HG03108 (cell line): ENCODE data around the gene SMYD5.
"Not testable (repeated sequence)": the region's sequence is repeated elsewhere in the genome, so short reads cannot be mapped to it uniquely, and the experiment has no call there.

ENCODE experiments used
- ATAC-seq: cut with Tn5 transposase; IDR thresholded peaks from one replicate; pipeline ENCODE4 v1.9.1; 2021; ENCODE audit warnings: moderate library complexity; ENCODE audit not compliant: unreplicated experiment

The SMYD5 gene

GRCh38 chr2:73258913-73259215, 44.8 kb downstream of the SMYD5 start:
- ATAC-seq = no peak

GRCh38 chr2:73259276-73259675, 45.2 kb downstream of the SMYD5 start:
- ATAC-seq = no peak

GRCh38 chr2:73259704-73260337, 45.8 kb downstream of the SMYD5 start:
- no peak for ATAC-seq

GRCh38 chr2:73260338-73260984, 46.4 kb downstream of the SMYD5 start:
- no peak for ATAC-seq

- ATAC-seq = no peak
Observed at GRCh38 chr2:73262108-73262651, 48.1 kb downstream of the SMYD5 start.

- ATAC-seq = not testable (repeated sequence)
Observed at GRCh38 chr2:73262691-73263429, 48.8 kb downstream of the SMYD5 start.

- no peak for ATAC-seq
Observed at GRCh38 chr2:73263540-73264331, 49.7 kb downstream of the SMYD5 start.

GRCh38 chr2:73264332-73264606, 50.2 kb downstream of the SMYD5 start:
- no peak for ATAC-seq

- ATAC-seq = no peak
Observed at GRCh38 chr2:73264783-73265182, 50.7 kb downstream of the SMYD5 start.

- no peak for ATAC-seq
Observed at GRCh38 chr2:73265298-73266060, 51.4 kb downstream of the SMYD5 start.

- no peak for ATAC-seq
Observed at GRCh38 chr2:73266061-73266901, 52.2 kb downstream of the SMYD5 start.

GRCh38 chr2:73267008-73267407, 53.0 kb downstream of the SMYD5 start:
- no peak for ATAC-seq

- no peak for ATAC-seq
Observed at GRCh38 chr2:73268366-73268829, 54.4 kb downstream of the SMYD5 start.

- ATAC-seq = peak; percentile 78
Observed at GRCh38 chr2:73268830-73269685, 55.0 kb downstream of the SMYD5 start.

- no peak for ATAC-seq
Observed at GRCh38 chr2:73269686-73270465, 55.8 kb downstream of the SMYD5 start.

- no peak for ATAC-seq
Observed at GRCh38 chr2:73272270-73272669, 58.2 kb downstream of the SMYD5 start.
